Stimulated activated CD4-positive, alpha-beta T cell treated with anti-CD3 and anti-CD28 coated beads, Interleukin-15, amount 100 ng/mL, for 24 hours (primary cell): Measurements from ENCODE around the gene LSM3.
"Not testable (repeated sequence)": the region's sequence is repeated elsewhere in the genome, so short reads cannot be mapped to it uniquely, and the experiment has no call there.

ENCODE experiments used
- DNase-seq: peaks from one replicate; pipeline ENCODE4 v3.0.0-alpha.2; 2020

LSM3 gene

DNA sequence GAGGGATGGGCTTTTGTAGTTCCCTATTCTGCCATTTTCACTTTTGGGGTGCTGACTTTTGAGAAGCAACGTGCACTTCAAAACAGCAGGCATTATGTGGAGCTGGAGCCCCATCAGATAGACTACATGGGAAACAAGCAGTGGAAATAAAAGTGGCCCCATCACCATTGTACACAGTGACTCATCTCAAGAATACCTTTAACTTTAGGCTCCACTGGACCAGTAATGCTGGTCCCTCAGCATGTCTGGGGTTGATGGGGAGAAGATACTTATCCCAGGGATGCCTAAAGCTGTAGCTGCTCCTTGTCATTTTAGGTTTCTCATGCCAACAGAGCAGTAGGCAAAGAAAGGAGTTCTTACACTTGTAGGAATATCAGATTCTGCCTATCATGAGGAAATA is 45.0 kb downstream of the LSM3 start:
- no peak for DNase-seq

DNA sequence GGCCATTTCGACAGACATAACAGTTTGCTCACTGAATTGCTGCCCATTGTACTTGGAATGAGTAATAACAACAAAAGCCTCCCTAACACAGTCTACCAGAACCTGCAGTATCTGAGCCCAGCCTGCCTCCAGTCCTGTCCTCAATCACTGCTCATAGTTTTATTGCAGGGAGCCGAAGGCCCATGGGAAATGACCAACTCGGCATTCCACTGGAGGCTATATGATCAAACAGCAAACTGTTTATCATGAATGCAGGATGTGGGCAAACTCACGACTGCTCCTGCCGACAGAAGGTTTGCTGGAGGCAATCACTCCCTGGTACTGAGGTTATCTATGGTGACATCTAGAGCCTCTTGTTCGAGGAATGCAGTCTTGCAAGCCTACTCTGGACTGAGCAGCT is 46.3 kb downstream of the LSM3 start:
- DNase-seq: no peak

DNA sequence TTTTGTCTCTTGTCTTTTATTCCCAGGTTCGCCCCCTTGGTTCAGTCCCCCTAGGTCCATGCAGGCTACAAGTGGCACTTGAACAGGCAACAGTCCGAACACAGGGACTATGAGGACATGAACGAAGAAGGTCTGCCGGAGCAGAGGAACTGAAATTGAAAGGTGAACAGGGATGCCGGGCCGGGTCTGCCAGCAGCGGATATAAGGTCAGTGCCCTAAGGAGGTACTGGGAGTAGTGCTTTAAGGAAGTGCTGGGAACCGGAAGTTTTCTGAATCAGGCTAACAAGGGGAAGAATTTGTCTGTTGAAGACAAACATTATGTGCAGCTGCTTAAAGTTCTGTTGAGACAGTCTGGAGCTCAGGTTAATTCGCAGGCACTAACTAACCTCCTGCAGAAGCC is 46.8 kb downstream of the LSM3 start:
- no peak for DNase-seq

DNA sequence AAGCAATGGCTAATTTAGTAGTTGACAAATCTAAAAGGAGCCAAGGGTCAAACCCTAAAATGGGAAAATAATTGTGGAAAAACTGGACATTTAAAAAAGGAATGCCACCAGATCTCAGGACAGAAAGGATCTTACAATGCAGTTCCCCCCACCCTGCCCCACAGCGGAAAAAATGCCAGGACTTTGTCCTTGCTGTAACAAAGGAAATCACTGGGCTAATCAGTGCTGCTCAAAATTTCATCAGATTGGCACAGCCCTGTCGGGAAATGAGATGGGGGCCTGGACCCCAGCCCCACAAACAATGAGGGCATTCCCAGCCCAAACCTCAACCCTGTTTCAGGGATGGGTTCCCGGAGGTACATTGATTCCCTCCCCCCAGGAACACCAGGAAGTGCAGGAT is 47.7 kb downstream of the LSM3 start:
- DNase-seq: not testable (repeated sequence)

DNA sequence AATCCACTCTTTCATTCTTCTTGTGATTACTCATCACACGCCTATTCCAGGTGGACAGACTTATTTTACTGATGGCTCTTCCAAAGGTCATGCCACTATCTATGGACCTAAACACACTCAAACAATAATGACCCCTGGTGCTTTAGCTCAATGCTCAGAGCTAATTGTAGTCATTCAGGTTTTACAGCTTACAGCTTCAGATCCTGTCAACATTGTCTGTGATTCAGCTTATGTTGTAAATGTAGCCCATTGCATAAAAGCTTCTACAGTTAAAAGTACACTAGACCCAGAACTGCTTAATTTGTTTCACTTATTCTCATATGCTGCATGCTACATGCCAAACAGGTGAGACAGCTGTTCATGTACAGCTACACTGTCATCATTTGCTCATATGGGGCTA is 49.2 kb downstream of the LSM3 start:
- DNase-seq: no peak

DNA sequence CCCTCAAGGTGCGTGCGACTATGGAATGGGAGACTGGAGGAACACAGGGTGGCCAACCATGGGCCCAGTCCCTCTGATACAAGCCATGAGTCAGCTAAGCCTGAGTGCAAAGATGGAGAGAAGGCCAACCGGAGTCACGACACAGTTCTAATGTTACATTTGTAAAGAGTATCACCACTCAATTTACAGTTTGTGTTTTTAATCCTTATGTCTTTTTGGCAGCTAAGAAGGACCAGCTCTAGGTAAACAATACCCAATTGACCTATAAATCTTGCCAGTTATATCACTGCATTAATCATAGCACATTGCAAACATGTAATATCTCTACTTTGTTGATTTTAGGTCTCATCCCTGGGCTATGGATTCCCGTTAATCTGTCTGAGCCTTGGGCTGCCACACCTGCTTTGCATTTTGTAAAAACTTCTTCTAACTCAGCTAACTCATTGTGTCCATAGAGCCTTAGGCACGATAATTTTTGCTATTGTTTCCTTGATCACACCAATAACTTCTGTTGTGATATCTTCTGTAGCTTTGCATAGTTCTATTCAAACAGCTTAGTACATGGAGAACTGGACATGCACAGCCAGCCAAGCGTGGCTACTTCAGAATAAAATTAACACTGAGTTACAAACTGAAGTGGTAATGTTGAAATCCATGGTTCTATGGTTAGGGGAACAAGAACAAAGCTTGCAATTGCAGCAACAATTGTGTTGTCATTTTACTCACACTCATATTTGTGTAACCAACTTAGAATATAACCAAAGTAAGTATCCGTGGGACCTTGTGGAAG is 50.3 kb downstream of the LSM3 start:
- no peak for DNase-seq

DNA sequence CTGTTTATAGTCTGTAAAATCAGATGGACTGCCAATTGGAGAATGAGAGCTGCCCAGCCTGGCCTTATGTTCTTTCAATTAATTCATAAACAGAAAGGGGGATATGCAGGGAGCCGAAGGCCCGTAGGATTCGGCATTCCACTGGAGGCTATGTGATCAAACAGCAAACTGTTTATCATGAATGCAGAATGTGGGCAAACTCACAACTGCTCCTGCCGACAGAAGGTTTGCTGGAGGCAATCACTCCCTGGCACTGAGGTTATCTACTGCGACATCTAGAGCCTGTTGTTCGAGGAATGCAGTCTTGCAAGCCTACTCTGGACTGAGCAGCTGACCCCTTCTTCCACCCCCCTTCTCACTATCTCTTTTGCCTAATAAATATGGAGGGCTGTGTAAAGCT is 51.1 kb downstream of the LSM3 start:
- DNase-seq: not testable (repeated sequence)

DNA sequence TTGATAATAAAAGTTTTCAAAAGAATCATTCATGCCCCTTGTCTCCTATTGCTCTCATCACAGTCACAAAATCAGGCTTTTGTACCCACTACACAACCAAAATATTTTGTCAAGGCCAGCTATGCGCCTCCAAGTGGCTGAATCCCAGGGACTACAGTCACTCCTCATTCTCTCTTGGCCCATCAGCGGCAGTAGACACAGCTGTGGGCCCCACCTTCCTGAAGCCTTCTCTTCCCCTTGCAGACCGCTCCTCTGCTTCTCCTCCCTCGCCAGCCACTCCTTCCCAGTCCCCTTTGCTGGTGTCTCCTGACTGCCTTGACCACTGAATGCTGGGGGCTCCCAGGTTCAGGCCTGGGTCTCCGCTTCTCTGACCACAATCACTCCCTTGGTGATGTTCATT is 52.1 kb downstream of the LSM3 start:
- no peak for DNase-seq

DNA sequence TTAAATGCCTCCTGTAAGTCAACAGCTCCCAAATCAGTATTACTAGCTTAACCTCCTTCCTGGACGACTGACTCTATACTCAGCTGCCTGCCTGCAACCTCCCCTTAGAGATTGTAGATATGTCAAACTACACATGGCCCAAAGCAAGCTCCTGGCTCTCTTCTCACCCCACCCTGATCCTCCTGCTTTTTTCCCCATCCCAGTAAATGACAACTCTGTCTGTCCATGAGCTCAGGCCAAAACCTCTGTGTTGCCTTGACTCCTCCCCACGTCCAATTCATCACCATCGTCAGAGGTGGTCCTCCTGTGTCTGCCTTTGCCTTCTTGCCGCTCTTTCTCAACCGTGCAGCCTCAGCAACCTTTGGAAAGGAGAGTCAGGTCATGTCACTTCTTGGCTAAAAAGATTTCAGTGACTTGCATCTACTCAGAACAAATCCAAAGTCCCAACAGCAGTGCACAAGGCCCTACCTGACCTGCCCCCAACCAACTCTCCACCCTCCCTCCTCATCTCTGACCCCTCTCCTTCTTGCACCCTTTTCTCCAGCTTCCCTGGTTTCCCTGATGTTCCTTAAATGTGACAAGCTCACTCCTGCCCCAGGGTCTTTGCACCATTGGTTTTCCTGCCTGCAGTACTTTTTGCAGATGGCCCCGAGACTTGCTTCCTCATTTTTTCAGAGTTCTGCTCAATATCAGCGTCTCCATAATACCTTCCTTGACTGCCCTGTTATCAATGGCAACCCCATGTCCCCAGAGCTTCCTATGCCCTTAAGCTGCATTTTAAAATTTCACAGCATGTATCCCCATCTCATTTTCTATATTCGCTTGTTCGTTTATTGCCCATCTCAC is 52.8 kb downstream of the LSM3 start:
- no peak for DNase-seq

DNA sequence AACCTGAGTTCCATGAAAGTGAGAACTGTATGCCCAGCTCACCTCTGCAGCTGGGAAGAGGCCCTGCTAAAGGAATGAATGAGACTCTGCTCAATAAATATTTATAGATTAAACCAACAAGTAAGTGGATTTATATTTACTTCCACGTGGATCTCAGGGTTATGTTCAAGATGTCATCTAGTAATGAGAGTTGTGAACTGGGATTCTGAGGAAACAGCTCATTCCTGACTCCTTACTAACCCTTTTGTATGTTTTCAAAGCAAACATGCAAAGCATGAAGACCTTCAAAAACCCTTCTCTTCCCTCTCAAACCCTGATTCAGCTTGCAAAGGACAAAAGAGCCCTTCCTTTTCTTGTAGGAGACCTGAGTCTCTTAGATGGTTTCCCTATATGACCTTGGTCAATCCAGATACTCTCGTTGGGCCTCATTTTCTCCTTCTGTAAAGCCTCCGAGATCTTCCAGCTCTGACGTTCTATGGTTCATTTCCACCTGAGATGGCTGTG is 53.4 kb downstream of the LSM3 start:
- DNase-seq: no peak

DNA sequence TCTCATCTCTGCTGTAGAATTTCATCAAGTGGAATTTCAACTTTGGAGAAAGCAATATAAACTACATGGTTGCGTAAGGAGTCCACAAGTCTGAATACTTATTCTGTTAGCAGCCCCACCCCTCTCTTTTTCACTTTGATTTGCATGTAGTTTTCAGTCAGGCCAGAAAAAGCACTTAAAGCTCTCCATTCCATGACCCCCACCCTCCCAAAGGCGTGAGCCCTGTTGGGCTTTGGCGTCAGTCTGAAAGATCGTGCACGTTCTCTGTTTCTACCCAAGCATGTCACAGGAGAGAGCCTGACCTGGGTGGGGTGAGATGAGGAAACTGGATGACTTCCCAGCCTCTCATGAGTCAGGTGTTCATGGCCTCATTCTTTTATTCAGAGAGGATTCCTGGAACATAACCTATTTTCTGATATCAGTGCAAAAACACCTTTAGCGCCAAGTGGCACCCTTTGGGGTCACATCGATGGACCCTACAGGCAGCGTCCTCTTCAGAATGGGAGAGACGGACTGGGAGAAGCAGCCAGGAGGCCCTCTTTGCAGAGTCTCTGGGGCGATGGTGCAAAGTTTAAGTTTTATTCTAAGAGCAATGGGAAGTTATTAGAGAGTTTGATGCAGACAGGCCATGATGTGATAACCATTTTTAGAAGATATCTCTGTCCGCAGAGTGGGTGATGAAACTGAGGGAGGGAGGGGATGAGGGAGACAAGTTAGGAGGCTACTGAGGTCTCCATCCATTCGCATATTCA is 55.8 kb downstream of the LSM3 start:
- DNase-seq: no peak

DNA sequence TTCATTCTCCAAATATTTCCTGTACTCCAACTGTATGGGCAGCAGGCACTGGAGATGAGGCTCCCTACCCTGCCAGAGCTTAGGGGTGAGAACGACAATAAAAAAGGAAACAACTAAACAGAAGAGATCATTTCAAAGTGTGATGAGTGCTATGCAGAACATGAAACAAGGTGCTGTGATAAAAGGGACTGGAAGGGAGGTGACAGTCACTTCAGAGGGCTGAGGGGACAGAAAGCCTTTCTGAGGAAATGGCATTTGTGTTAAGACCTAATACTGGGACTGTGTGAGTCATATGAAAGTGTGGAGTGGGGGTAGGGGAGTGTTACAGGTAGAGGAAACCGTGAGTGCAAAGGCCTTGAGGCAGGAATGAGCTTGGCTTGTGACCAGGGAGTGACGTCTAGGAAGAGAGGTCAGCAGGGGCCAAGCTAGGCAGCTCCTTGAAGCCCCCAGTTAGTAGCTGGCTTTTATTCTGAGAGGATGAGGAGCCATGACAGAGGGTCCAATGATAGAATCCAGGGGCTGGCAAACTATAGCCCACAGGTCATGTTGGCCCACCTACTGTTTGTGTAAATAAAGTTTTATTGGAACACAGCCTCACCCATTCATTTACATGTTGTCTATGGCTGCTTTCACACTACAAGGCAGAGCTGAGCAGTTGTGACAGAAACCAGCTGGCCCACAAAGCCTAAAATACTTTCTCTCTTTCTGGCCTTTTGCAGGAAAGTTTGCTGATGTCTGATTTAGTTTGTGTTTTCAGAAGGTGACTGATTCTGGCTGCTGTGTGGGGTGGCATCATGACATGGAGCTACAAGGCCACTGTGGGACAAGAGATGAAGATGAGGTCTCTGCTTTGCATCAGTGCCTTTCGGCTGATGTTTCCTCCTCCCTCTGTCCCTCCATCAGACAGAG is 56.6 kb downstream of the LSM3 start:
- DNase-seq: peak; percentile 5

DNA sequence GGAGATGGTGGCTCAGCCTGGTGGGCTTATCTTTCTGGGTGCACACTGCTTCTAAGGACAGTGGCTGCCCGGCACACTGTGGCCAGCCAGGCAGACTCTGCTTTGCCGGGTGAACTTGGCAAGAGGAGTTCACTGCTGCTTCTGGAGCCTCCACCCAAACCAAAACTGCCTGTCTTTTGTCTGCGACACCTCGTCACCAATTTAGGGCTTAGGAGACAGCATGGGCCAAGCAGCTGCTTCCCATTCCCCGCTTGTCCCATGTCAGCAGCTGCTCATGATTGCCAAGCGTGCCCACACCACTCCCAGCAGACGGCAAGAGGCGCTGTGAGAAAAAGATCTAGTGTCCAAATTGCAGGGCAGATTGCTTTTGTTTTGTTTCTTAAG is 57.3 kb downstream of the LSM3 start:
- DNase-seq: no peak

DNA sequence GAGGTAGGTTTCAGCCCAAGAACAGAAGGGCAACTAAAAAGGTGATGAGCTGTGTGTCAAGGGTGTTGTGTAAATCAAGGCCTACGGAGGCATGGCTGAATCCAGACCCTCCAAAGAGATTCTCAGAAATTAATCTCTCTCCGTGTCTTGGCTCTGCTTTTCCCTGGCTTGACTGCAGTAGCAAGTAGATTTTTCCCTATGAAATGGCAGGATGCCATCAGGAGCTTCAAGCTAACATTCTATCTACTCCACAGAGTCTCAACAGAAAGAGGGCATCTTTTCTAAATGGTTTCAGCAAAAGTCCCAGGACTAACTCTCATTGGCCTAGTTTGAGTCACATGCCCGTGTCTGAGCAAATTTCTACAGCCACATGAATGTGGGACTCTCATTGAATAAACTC is 58.3 kb downstream of the LSM3 start:
- no peak for DNase-seq

DNA sequence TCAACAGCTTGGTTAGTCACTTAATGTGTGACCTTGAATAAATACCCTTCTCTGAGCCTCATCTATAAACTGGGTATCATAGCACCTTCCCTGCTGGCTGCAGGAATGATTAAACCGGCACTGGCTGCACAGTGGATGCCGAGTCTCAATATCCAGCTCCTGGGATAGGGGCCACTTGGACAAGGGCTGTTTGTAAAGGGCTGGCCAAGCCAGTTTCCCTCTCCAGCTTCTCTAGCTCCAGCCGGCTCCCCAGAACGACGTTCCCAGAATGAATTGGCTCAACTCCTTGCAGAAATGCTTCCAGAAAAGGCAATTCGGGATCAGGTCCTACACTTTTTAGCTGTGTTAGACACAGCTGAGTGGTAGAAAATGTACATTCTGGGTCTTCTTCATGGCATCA is 58.8 kb downstream of the LSM3 start:
- no peak for DNase-seq

DNA sequence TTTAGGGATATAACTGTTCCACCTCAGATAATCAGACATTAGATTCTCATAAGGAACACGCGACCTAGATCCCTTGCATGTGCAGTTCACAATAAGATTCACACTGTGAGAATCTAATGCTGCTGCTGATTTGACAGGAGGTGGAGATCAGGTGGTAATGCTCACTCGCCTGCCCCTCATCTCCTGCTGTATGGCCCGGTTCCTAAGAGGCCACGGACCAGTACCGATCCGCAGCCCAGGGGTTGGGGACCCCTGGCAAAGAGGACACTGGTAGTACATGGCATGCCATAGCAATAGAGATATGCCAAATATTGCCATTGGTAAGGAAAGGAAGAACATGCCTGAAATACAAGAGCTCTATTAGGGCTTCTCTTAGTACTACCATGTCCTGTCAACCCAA is 59.7 kb downstream of the LSM3 start:
- DNase-seq: no peak

DNA sequence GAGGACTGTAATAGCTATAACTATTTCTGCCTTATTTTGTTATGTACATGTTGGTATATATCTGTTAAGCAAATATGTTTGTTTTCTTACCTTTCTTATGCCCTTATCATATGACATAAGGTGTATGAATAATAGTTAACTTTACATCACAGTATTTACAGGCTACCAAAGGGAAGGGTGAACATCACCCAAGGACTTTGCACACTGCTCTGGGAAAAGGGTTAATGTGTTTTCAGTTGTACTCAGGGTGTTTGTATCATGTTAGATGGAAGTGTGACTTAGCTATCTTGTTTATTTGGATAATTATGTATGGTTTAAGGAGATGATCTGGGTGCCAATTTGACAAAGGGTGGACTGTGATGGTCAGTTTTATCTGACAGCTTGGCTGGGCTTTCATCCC is 60.3 kb downstream of the LSM3 start:
- DNase-seq: no peak

DNA sequence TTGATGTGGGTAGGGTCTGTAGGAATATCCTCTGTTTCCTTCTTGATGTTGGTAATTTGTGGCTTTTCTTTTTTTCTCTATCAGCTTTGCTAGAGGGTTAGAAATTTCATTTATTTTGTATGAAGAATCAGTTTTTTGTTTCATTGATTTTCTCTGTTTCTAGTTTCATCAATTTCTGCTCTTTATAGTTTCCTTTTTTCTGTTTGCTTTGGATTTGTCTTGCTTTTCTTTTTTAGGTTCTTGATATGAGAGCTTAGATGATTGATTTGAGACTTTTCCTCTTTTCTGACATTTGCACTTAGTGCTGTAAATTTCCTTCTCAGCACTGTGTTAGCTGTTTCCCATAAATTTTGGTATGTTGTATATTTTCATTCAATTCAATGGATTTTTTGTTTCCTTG is 61.3 kb downstream of the LSM3 start:
- no peak for DNase-seq

DNA sequence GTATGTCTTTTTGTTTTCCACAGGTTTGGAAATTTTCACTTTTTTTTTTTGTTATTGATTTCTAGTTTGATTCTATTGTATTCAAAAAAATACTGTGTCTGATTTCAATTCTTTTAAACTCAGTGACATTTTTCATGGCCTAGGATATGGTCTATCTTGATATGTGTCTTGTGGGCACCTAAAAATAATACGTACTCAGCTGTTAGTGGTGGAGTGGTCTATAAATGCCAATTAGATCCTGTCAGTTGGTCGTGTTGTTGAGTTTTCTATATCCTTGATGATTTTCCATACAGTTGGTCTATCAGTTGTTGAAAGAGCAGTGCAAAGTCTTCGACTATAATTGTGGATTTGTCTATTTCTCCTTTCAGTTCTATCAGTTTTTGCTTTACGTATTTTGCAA is 61.7 kb downstream of the LSM3 start:
- no peak for DNase-seq

DNA sequence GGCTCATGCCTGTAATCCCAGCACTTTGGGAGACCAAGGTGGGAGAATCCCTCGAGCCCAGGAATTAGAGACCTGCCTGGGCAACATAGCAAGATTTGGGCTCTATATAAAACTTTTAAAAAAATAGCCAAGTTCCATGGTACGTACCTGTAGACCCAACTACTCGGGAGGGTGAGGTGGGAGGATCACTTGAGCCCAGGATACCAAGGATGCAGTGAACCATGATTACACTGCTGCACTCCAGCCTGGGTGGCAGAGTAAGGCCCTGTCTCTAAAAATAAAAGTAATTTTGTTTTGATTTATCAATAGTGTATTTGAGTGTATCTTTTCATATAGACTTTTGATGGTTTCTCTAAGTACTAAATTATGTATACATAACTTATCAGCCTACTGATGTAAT is 63.1 kb downstream of the LSM3 start:
- DNase-seq: no peak

DNA sequence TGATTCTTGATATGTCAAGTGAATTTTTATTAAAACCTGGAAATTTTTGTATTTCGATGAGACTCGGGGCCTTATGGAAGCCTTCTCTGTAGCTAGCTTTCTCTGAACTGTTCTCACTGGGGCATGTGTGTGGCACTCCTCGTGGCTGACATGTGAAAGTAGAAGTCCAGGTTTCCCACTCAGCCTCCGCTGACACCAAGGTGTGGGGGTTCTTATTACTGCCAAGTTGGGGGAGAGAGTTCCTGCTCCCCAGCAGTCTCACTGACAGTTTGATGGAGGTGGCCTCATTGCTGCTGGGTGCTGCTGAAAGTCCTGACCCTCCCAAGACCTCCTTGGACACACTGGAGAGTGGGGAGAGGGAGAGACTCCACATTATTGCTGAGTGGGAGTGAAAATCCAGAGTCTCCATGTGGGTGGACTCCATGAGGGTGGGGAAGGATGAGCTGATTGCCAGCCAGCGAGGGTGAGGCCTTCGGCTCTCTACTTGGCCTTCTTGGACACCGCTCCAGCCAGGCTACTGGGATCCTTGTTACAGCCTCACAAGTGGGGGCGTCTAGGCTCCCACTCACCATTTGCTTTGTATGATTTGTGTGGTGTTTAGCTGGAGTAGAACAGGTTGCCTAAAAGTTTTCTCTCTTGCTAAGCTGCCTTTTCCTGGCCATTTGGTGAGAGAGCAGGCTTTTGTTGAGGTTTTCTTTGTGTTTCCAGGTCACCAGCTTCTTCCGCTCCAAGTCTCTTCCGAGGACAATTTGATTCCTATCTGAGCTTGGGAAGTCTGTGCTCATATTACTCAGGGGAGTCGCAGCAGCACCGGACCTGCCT is 64.1 kb downstream of the LSM3 start:
- DNase-seq: no peak

DNA sequence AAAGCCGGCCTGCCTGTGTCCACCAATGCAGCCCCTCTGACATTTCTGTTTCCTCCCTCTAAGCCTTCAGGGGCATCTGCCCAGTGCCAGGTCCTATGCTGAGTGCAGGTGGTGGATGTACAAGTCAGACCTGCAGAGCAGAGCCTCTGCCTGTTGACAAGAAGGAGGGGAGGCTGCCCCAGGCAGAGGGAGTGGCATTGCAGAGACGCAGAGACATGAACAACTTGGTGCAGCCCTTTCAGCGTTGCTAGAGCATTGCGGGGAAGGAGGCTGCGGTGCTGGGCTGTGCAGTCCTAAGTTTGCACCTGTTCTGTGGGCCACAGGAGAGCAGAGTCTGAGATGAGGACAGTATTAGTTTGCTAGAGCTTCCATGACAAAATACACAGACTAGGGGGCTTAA is 65.2 kb downstream of the LSM3 start:
- no peak for DNase-seq
